Measurements from ENCODE around the gene ZSCAN31.
A peak's percentile ranks its signal among the peaks of the same experiment; 100 is the strongest.

ZSCAN31 gene

GRCh38 chr6:28280595-28281287 is 55.2 kb downstream of the ZSCAN31 start:
- no peaks in the 10 kb centered on the region for H3K9me3 Mint-ChIP-seq
- peak overlapping the region; percentile 37 to 66 (median 47) for H3K27ac Mint-ChIP-seq
- H3K4me1 Mint-ChIP-seq: peaks cover 13% of the 10 kb centered on the region
- H3K4me3 Mint-ChIP-seq: peak overlapping the region; percentile 91 to 95 (median 92)
- no peak for TF ChIP-seq CTCF (IDR thresholded peaks at IDR 0.05; ENCODE audit: unreplicated experiment in 3 of 3)
- peaks cover 41% of the 10 kb centered on the region for H3K36me3 Mint-ChIP-seq (ENCODE audit: low read depth)
- H3K27me3 Mint-ChIP-seq (ENCODE audit: low read depth): peaks cover 3% of the 10 kb centered on the region

GRCh38 chr6:28277746-28278145 is 58.2 kb downstream of the ZSCAN31 start:
- H3K27ac Mint-ChIP-seq: no peak overlapping the region
- H3K36me3 Mint-ChIP-seq (ENCODE audit: low read depth): peaks cover 39% of the 10 kb centered on the region
- no peaks in the 10 kb centered on the region for H3K9me3 Mint-ChIP-seq
- H3K4me1 Mint-ChIP-seq: peaks cover 11% of the 10 kb centered on the region
- peaks cover 3% of the 10 kb centered on the region for H3K27me3 Mint-ChIP-seq (ENCODE audit: low read depth)
- no peak for TF ChIP-seq CTCF (IDR thresholded peaks at IDR 0.05; ENCODE audit: unreplicated experiment in 3 of 3)
- no peak overlapping the region for H3K4me3 Mint-ChIP-seq

- peaks cover 10% of the 10 kb centered on the region for H3K4me1 Mint-ChIP-seq
- H3K36me3 Mint-ChIP-seq (ENCODE audit: low read depth): peaks cover 52% of the 10 kb centered on the region
- no peaks in the 10 kb centered on the region for H3K9me3 Mint-ChIP-seq
- TF ChIP-seq CTCF (IDR thresholded peaks at IDR 0.05; ENCODE audit: unreplicated experiment in 3 of 3): no peak
- H3K27me3 Mint-ChIP-seq (ENCODE audit: low read depth): no peaks in the 10 kb centered on the region
- H3K4me3 Mint-ChIP-seq: no peak overlapping the region
- no peak overlapping the region for H3K27ac Mint-ChIP-seq
Measured at GRCh38 chr6:28274888-28275287, 61.1 kb downstream of the ZSCAN31 start.

Measured in nephron (organoid).